GM13976 (cell line): ENCODE data around the gene CNST.

Experiments
- DNase-seq: peaks from one replicate; pipeline ENCODE4 v3.0.0; 2012; ENCODE audit warnings: low spot score
- in situ Hi-C: fragments of 300-500 bp; cut with MboI; formaldehyde crosslinking; loops from one replicate; pipeline ENCODE4 v1.12.0; 2022; ENCODE audit warnings: low sequenced_read_pairs, mixed read lengths, inconsistent platforms; ENCODE audit not compliant: unreplicated experiment
- TF ChIP-seq, protein P1 (sequence below): IDR thresholded peaks from 2 replicates; pipeline ENCODE4 v1.5.1; 2012; ENCODE audit warnings: borderline replicate concordance, mild to moderate bottlenecking; ENCODE audit not compliant: insufficient read depth; ENCODE audit errors: extremely low read depth, missing control alignments, control extremely low read depth

Gene CNST

DNA sequence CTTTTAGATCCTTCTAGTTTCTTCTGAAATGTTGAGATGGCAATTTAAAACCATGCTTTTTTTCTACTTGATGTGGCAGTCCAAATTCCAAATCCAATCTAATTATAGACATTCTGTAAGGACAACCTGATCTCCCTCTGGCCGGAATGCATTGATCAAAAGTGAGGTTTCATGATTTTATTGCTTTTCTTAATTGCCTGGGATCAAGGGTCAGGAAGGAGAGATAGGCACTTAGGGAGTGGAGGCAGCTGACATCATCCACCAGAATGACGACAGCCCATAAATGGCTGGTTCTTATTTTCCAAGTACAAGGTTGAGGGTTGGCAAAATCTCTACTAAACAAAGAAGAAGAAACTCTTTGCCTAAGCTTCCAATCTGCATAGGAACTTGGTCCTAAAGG is 111.6 kb downstream of the CNST start:
- in situ Hi-C loops, result no loop called here
- TF ChIP-seq, protein P1, sequence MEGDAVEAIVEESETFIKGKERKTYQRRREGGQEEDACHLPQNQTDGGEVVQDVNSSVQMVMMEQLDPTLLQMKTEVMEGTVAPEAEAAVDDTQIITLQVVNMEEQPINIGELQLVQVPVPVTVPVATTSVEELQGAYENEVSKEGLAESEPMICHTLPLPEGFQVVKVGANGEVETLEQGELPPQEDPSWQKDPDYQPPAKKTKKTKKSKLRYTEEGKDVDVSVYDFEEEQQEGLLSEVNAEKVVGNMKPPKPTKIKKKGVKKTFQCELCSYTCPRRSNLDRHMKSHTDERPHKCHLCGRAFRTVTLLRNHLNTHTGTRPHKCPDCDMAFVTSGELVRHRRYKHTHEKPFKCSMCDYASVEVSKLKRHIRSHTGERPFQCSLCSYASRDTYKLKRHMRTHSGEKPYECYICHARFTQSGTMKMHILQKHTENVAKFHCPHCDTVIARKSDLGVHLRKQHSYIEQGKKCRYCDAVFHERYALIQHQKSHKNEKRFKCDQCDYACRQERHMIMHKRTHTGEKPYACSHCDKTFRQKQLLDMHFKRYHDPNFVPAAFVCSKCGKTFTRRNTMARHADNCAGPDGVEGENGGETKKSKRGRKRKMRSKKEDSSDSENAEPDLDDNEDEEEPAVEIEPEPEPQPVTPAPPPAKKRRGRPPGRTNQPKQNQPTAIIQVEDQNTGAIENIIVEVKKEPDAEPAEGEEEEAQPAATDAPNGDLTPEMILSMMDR, result no peak
- no peak for DNase-seq

DNA sequence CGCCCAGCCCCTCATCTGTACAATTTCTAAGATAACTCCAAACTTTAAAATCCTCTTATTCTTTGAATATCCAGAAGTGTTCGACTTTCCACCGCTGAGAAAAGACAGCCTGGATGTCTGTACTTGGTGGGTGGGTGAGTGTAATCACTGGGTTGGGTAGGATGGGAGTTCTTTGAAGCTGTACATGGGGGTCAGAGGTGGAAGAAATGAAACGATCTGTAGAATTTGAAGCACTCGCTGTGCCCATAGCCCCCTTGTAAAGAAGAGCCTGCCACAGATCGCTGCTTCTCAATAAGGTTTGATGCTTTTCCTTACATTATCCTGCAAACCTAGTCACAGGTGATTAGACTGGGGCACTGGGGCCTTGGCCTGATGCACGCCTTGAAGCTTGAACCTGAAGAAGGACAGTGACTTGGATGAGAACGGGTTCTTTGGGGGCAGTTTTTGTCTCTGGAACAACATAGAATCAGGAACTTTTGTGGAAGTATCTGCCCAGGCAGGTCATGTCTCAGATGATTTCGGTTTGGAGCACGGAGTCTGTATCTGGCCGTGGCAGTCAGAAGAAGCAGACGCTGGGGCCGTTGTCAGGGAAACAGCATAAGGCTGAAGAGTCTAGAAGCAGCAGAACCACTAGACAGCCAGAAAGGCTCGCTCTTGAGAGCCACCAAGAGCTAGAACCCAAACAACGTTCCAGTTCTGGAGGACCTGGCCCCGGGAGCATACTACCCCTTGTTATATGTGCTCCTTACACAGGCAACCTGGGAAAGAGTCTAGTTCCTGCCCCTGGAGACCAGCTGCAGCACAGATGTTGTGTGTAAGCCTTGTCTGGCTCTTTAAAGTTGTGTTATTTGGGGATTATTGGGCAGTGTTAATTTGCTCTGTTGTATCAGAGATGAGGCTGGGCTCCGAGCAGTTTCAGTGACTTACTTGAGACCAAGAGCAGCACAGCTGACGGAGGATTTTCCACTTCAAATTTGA is 112.8 kb downstream of the CNST start:
- TF ChIP-seq, protein P1, result no peak
- no peak for DNase-seq
- in situ Hi-C loops, result no loop called here

DNA sequence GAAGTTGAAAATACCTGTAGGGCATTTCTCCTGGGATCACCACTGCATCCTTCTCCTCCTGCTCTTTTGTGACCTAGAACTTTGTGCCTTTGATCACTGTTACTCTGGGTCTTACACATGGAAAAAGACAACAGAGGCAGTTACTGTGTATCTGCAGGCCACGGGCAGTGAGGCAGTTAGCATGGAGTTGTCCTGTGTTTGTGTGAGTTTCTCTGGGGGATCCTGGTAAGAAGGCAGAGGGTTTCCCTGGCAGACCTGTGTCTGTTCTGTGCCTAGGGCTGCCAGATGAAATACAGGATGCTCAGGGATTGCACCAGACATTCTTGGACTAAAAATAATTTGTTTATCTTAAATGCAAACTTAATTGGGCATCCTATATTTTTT is 113.5 kb downstream of the CNST start:
- no peak for DNase-seq
- in situ Hi-C loops, result no loop called here
- TF ChIP-seq, protein P1, result no peak

GRCh38 chr1:246680190-246680589 is 113.9 kb downstream of the CNST start:
- TF ChIP-seq, protein P1, result no peak
- DNase-seq, result no peak
- in situ Hi-C loops, result no loop called here

DNA sequence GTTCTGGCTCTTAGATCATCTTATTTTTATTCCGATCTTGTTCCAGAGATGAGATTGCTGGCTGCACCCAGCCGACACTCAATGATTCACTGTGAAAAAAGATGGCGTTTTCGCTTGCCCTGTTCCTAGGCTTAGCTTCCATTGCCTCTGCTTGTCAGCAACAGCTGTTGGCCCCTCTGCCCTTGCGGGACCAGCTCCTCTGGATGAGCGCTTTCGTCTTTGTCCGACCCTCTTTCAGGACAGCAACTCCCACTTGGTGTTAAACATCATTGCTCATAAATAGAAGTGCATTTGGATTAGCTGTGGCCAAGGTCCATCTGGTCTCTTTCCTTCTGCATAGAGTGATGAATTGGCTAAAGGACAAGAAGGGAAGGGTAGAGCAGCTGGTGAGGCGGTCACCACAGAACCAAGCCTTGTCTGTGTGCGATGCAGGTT is 114.5 kb downstream of the CNST start:
- DNase-seq, result no peak

More for the DNA sequence above, 114.5 kb downstream of the CNST start:
- TF ChIP-seq, protein P1, result no peak
- in situ Hi-C loops, result no loop called here
